Pancreas (tissue), 10 donors: ENCODE measurements around the gene TMEM182. TPM values are rescaled to one million over a fixed set of nuclear protein-coding genes. Genes with fewer than 3 reads are reported as not detected.

Source experiments
- ATAC-seq, 4 donors: fragments of 200-7000 bp; cut with Tn5 transposase; one replicate each; pipeline versions ENCODE4 v1.8.0 to v1.9.1; 2020; ENCODE audit warnings: mild to moderate bottlenecking in 4 of 4, moderate library complexity in 4 of 4
- DNase-seq, 6 donors: peaks; one replicate each; pipeline ENCODE4 v3.0.0-alpha.2; 2020
- FAIRE-seq: peaks from 2 replicates; lab custom pipeline; 2012; peaks lifted over from hg19 to GRCh38; lab: Jason Lieb, UNC
- H3K27ac ChIP-seq, 4 donors: fragments of 200-600 bp; sonication (generic); 1 replicate in 3 of 4; 2 replicates in 1 of 4; pipeline versions ENCODE4 v1.5.0 to v1.8.0; 2020
- H3K27me3 ChIP-seq, 4 donors: fragments of 200-600 bp; one replicate each; pipeline ENCODE4 v1.8.0; 2021
- H3K36me3 ChIP-seq, 3 donors: fragments of 200-600 bp; sonication (generic) in 1 of 3; one replicate each; pipeline versions ENCODE4 v1.5.0 to v1.8.0; 2020 to 2021
- H3K4me1 ChIP-seq, 3 donors: fragments of 200-600 bp; one replicate each; pipeline ENCODE4 v1.8.0; 2021
- H3K4me3 ChIP-seq, 4 donors: fragments of 200-600 bp; sonication (generic) in 2 of 4; one replicate each; pipeline versions ENCODE4 v1.5.0 to v1.8.0; 2020 to 2021
- H3K9me3 ChIP-seq, 4 donors: fragments of 200-600 bp; one replicate each; pipeline ENCODE4 v1.8.0; 2021
- CTCF ChIP-seq, 4 donors: fragments of 200-600 bp; sonication (generic) in 3 of 4; IDR thresholded peaks; one replicate each; pipeline versions ENCODE4 v1.5.0 to v1.8.0; 2021; ENCODE audit warnings: antibody characterized with exemption in 4 of 4
- WGBS, 2 donors: extraction: QIAGEN DNeasy Blood & Tissue Kit; methylation state at CpG; one replicate each; pipeline ENCODE4 v1.1.7; 2013; 5-methylcytosine and 5-hydroxymethylcytosine counted together
- intact Hi-C, 3 donors: fragments of 100-400 bp; cut with DNase I; formaldehyde crosslinking; loops; one replicate each; pipeline versions ENCODE4 v1.11.1 to v1.14.2; 2022
- polyA plus RNA-seq, 2 donors: library from polyadenylated mRNA; stranded (reverse); fragments of 200-250 nt; gene quantifications; one replicate each; pipeline ENCODE4 v1.2.3, GENCODE V29; 2013
- total RNA-seq, 6 donors: library from RNA; stranded (reverse); fragmentation: NEBNext Ultra II Directional in 4 of 6; extraction: Animal tissue kit (Norgen Biotek cat#: 25700) in 4 of 6; gene quantifications; one replicate each; pipeline versions ENCODE4 v1.2.1 to v1.2.4, GENCODE V29; 2021 to 2023
- donor health status: healthy with polysubstance abuse.
- donor health status: DM: no; HTN: no; CAD: no; lungs with moderate emphysema.
- donor health status: DM: no; HTN: no; CAD: no.
- donor health status: control.
- donor health status: control.
- donor health status: Bipolar disorder and iron deficiency.
- donor health status: DM: yes; HTN: yes; CAD: no.
- donor health status: DM: no; HTN: no; CAD: no.
- donor health status: DM: no; HTN: no; CAD: no.
- donor health status: DM: yes; HTN: yes; CAD: no.

Gene TMEM182
- total and polyA plus RNA-seq, 8 donors, result 0.80 to 4.1 (median 2.4) TPM

DNA sequence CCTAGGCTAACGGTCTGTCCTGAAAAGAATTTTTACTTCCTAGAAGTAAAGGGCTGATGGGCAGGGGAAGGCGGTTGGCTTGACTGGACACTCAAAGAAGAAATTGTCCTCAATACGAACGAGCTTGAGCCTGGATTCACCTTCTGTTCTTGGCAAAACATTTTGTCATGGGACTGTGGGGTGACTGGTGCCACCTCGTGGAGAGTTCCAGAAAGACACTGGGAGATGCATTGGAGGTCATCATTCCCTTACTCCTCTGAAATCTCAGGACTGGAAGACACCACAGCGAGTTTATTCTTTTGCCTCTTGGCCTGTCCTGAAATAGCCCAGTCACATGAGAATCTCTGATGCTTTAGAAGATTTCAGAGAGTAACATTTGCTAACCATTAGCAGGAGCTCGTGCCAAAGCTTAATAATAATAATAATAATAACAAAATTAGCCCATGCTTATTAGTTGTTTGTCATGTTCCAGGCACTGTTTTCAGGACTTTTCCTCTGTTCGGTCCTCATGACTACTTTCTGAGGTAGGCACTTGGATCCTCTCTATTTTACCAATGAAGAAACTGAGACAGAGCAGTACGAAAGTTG is 44.5 kb downstream of the TMEM182 start:
- DNase-seq (peak in 5 of 6 donors; percentile 26 to 74 (median 56)), FAIRE-seq (no peak), ATAC-seq (peak; percentile 74 to 93 (median 91))
- no peaks in the 10 kb centered on the region for H3K36me3 ChIP-seq
- no peaks in the 10 kb centered on the region for H3K27me3 ChIP-seq
- WGBS, 2 donors, result 35 to 39% methylated on average over 9 of the region's 9 CpGs
- intact Hi-C loops, result no loop called here
- no peaks in the 10 kb centered on the region for H3K9me3 ChIP-seq
- H3K27ac ChIP-seq, result no peak overlapping the region
- peak; percentile 60 to 84 (median 73) for TF ChIP-seq CTCF (IDR thresholded peaks at IDR 0.05)
- no peaks in the 10 kb centered on the region for H3K4me1 ChIP-seq
- H3K4me3 ChIP-seq, result no peak overlapping the region

DNA sequence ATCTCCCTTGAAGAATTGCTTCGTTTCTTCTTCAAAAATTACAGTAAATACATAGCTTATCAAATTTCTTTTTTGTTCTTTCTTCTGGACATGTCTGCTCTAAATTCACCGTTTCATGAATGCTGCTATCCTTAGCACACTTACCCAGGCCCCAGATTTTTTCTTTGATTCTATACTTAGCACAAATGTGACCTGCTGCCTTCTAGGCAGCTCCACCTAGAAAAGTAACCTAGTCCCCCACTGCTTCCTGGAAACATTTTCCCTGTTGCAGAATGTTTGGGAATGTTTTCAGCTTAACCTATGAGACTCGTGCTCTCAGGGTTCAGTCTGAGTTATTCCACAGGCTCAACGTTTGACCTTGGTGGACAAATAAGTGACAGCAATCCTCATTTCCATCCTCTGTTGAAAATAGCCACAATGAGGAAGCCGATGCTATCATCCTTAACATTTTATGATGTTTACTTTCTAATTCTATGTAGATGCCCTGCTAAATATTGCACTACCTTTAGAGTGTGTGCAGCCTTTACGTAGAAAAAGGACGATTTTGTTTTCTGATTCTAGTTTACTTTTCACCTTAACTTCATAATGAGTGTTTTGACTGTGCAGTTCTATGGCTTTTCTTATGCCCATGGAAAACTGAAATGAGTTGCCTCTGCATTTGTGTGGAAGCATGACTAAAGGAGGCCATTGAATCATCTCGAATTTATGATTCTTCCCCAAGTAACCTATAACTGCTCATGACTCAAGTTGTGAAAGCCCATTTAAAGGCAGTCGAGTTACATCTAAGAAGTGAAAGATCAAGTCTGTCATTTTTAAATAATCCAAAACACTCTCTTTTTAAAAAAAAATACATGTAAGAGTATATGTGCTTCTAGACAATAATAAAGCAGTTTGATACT is 47.7 kb downstream of the TMEM182 start:
- intact Hi-C loops, result no loop called here
- no peak for TF ChIP-seq CTCF (IDR thresholded peaks at IDR 0.05)
- 62 to 72% methylated on average over 9 of the region's 9 CpGs for WGBS, 2 donors

GRCh38 chr2:102815285-102815684 is 53.5 kb downstream of the TMEM182 start:
- no peaks in the 10 kb centered on the region for H3K27me3 ChIP-seq
- intact Hi-C loops, result no loop called here
- FAIRE-seq (no peak), ATAC-seq (no peak), DNase-seq (no peak)
- H3K4me1 ChIP-seq, result peaks cover 0 to 6% (median 3%) of the 10 kb centered on the region in 3 donors
- no peak for TF ChIP-seq CTCF (IDR thresholded peaks at IDR 0.05)
- H3K9me3 ChIP-seq, result no peaks in the 10 kb centered on the region
- no peak overlapping the region for H3K4me3 ChIP-seq
- no peak overlapping the region for H3K27ac ChIP-seq
- H3K36me3 ChIP-seq, result no peaks in the 10 kb centered on the region
- 88 to 89% methylated on average over 2 of the region's 2 CpGs for WGBS, 2 donors

More for the DNA sequence above, 47.7 kb downstream of the TMEM182 start:
- no peak for ATAC-seq
- no peak for FAIRE-seq
- Histone ChIP-seq H3K9me3 (no peaks in the 10 kb centered on the region), H3K4me1 (no peaks in the 10 kb centered on the region), H3K27me3 (no peaks in the 10 kb centered on the region), H3K27ac (no peak overlapping the region), H3K36me3 (no peaks in the 10 kb centered on the region), H3K4me3 (no peak overlapping the region)
- no peak for DNase-seq

- intact Hi-C loops, result no loop called here
- ATAC-seq, result peak in 3 of 4 donors; percentile 56 to 70 (median 57)
- no peak overlapping the region for H3K4me3 ChIP-seq
- no peak for DNase-seq
- H3K4me1 ChIP-seq, result no peaks in the 10 kb centered on the region
- no peak overlapping the region for H3K27ac ChIP-seq
- H3K9me3 ChIP-seq, result no peaks in the 10 kb centered on the region
- no peak for TF ChIP-seq CTCF (IDR thresholded peaks at IDR 0.05)
- H3K27me3 ChIP-seq, result no peaks in the 10 kb centered on the region
- H3K36me3 ChIP-seq, result no peaks in the 10 kb centered on the region
- 6 to 11% methylated on average over 5 of the region's 5 CpGs for WGBS, 2 donors
- no peak for FAIRE-seq
Measured at GRCh38 chr2:102826904-102827303, 65.1 kb downstream of the TMEM182 start.
